Measurements from ENCODE around the gene KLHL26.

KLHL26 gene

DNA sequence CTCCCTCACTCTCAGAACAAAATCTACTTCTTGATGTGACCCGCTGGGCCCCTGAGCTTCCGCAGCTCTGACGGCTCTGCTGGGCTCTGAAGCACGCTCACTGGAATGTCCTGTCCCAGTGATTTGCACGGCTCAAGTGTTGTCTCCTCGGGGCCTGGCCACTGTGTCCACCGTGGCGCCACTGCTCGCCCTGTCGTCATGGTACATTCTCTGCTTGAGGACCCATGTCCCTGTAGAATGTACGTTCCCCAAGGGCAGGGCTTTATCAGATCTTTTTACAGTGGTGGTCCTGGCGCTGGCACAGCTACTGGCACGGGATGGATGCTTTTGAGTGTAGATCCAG lies 12.1 kb downstream of the KLHL26 start:
- no peak for DNase-seq

DNA sequence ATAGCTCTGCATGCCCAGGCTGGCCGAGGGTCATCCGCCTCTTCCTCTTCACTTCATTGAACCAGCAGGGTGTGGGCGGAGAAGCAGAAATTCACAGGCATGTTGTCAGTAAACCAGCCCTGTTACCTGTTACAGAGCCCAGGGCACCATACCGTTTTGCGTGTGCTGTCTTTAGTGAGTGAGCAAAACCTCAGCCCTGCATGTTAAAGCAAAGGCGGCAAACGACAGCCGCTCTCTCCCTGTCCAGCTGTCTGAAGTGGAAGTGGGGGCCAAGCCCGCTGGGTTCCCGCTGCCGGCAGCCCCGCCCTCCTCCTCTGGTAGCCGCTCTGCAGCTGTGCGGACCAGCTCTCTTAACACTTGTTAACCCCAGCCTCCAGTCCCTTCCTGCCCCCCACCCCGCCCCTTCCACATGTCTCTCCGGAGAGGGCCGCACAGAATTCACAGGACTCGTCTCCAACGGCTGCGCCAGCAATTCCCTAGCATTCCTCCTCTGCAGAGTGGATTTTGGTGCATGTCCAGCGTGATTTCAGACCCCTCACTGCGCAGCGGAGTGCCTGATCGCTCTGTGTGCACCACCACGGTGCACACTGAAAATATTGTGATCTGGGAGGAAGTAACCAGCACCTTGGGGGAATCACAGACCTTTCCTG lies 12.7 kb downstream of the KLHL26 start:
- DNase-seq, result no peak

DNA sequence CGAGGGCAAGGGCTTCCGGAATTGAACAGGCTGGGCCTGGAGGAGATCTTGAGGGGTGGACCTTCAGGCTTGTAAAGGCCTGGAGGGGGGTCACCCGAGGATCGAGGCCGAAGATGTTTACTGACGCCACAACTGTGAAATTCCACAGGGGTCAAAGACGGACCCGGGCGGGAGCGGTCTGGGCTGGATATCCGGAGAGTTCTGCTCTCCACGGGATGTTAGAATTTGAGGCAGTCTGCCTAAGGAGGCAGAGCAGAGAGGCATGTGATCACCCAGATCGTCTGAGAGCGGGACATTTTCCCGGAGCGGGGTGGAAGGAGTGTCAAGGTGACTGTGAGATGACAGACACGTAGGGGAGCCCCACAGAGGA lies 13.2 kb downstream of the KLHL26 start:
- no peak for DNase-seq

DNA sequence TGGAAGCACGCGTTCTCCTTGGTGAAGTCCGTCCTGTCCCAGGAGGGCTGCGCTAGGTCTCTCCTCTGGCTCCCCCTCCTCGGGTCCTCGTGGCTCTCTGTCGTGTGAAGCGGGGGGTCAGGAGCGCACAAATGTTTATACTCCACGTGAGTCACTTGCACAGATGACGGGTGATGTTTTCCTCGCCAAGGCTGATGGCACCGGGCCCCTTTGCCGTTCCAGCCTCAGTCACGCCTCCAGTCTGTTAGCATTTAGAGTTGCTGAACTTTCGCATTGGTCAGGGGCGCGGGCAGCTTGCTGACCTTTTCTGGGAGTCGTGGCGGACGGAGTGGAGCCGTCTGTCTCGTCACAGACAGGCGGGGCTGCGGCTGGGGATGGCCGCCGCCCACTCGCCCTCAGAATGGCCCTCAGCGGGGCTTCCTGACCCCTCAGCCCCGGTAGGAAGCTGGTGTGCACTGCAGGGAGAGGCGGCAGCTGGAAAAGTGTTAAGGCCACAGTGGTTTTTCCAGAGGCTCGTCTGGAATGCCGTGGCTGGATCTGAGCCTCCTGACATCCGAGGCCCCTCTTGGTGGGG lies 13.7 kb downstream of the KLHL26 start:
- DNase-seq, result no peak

DNA sequence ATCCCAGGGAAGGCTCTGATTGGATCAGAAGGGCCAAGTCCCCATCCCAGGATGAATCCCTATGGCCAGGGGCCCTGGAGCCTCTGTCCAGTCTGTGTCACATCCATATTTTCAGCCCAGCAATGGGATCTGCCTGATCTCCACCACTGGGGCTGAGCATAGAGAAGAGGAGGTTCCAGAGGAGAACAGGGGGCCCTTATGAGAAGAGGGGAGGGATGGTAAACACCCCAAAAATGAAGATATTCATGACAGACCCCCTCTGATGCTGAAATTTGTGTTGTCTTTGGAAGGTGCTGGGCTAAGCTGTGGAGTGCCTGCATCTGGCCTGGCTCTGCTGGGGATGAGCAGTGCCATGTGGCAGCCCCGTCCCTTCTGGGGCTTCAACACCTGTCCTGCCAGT lies 14.5 kb downstream of the KLHL26 start:
- no peak for DNase-seq

DNA sequence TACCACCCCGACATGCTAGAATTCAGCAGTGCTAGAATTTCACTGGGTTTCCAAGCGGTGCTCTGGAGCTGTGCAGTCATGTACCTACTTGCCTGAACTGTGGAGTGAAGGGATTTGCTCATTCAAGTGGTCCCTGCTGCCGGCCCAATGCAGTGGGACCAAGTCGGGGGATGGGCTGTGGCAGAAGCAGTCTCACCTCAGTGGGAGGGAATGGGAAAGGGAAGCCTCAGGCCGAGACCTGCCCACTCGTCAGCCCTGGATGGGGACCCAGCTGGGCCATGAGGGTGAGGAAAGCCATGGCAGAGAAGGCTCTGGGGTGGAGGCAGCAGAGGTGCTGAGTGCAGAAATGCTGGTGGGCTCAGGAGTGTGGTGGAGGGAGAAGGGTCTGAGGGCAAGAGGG lies 14.9 kb downstream of the KLHL26 start:
- DNase-seq, result no peak

DNA sequence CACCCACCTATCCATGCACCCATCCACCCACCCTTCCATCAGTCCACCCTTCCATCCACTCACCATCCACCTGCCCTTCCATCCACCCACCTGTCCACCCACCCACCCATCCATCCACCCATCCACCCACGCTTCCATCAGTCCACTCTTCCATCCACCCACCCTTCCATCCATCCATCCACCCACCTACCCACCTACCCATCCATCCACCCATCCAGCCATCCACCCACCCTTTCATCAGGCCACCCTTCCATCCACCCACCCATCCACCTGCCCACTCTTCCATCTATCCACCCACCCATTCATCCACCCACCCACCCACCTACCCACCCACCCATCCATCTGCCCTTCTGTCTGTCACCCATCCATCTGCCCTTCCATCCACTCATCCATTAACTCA lies 17.0 kb downstream of the KLHL26 start:
- DNase-seq, result no peak

DNA sequence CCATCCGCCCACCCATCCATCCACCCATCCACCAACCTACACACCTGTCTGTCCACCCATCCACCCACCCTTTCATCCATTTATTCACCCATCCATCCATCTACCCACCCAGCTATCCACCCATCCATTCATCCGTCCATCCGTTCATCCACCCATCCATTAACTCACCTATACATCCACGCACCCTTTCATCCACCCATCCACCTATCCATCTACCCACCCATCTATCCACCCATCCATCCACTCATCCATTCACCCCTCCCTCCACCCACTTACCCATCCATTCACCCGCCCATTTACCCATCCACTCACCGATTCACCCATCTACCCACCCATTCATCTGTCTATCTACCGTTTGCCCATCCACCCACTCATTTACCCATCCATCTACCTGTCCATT lies 17.6 kb downstream of the KLHL26 start:
- no peak for DNase-seq

DNA sequence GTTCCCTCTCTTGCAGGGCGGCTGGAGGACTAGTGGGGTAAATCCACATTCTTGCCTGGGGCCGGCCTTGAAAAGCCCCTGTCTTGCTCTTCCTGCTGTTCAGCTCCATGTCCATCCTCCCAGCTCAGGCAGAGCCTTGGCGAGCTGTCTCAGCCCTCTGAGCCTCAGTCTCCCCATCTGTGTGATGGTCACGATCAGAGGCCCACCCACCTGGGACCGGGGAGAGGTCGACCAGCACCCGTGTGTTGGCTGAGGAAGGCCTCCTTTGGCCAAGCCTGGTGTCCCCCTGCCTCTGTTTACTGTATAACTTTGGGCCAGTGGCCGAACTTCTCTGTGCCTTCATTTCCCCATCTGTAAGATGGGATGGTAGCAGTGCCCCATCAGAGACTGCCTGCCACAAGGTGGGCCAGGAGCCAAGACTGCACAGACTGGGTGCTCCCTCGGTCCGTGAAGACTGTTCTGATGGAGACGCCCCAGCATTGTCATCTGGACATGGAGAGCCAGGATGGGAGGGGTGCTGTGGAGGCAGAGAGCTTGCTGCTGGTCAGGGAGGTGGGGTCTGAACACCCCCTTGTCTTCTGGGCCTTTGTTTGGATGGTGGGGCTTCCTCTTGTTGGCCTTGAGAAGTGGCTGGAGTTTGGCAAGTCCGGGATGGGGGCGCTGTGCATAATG lies 18.5 kb downstream of the KLHL26 start:
- DNase-seq, result no peak

DNA sequence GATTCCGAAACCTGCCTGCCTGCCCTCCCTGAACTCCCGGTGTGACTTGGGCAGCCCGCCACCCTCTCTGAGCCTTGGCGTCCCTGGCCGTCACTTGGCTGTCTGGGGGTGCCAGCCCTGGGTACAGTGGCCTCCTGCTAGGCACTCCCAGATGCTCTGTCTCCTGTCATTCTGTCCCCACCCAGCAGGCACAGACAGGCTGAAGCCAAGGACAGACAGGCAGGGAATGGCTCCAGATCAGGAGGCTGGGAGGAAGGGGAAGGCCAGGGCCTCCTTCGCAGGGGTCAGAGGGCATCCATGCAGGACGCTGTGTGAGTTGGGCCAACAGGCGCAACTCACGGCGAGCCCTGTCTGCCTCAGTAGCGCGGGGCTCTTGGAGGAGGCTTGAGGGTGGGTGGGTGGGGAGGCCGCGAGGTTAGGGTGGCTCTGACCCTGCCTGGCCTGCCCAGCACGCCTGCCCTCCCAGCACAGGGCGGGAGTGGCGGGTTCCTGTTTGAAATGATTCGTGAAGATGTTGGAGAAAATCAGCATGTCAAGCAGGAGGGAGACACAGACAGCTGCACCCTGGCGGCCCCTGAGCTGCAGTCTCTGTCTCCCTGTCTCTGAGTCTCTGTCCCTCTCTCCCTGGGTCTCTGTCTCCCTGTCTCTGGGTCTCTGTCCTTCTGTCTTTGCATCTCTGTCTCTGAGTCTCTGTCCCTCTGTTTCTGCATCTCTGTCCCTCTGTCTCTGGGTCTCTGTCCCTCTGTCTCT lies 19.7 kb downstream of the KLHL26 start:
- DNase-seq, result no peak

DNA sequence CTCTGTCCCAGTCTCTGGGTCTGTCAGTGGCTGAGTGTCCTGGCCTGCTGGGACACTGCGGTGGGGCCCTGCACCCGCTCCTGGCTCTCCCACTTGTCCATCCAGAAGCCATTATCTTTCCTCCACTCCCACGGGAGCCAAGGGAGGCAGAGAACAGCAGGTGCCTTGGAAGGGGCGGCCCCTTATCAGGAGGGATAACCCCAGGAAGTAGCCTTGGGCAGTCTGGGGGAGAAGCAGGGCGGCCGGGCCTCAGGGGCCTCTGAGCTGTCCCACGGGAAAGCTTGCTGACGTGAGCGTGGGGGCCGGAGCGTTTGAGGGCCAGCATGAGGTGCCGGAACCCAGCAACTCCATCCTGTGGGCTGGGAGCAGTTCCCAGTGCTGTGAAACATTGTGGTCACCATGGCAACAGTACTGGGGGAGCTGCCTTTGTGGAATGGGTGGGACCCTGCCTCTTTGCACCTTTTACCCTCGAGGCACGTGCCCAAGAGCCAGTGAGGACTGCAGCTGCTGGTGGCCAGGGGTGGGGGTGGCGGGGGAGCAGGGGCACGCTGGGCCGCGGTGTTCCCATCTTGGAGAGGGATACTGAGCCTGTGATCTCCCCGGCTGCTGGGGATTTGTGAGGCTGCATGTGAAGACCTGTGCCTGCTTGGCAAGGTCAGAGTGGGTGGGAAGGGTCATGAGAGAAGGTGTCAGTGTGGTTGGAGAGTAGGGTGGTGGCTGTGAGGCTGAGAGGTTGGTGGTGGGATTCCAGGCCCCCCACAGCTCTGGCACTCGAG lies 20.9 kb downstream of the KLHL26 start:
- no peak for DNase-seq

DNA sequence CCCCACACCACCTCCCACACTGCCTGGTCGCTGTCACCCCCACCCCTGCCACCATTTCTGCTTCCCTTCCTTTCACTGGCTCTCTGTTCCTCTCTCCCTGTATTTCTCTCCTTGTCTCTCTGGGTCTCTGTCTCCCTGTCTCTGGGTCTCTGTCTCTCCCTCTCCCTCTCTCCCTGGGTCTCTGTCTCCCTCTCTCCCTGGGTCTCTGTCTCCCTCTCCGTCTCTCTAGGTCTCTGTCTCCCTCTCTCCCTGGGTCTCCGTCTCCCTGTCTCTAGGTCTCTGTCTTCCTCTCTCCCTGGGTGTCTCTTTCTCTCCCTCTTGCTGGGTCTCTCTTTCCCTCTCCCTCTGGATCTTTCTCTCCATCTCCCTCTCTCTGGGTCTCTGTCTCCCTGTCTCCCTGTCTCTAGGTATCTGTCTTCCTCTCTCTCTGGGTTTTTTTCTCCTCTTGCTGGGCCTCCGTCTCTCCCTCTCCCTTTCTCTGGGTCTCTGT lies 21.6 kb downstream of the KLHL26 start:
- no peak for DNase-seq

DNA sequence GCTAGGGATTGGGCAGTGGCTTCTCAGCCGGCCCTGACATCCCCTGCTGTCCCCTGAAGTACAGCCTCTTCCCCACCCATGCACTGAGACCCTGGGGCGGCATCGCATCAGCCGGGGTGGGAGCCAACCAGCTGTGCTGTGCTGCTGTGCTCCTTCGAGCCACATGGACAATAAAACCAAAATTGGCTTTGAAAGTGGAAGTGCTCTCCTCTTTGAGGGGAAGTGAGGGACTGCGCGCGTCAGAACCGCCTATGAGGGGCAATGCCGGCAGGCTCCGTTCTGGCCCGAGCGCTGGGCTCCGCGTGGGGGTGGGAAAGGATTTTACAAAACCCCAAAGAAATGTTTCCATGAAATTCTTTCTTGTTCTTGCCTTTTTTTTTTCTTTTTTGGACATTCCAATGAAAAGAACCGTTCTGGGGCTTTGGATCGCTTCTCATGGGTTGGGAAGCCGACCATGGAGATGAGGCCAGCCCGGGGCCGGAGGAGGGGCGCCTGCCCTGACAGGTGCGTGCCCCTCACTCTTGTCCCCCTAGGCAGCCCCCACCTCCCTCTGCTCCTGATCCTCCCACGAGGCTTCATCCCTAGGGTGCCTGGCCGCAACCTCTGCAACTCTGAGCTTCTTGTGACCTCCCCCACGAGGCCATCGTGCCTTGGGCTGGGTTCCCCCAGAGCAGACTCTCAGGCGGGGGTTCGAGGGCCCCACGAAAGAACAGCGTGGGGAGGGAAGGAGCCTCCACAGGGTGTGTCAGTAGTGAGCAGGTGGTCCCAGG lies 22.6 kb downstream of the KLHL26 start:
- DNase-seq, result no peak

DNA sequence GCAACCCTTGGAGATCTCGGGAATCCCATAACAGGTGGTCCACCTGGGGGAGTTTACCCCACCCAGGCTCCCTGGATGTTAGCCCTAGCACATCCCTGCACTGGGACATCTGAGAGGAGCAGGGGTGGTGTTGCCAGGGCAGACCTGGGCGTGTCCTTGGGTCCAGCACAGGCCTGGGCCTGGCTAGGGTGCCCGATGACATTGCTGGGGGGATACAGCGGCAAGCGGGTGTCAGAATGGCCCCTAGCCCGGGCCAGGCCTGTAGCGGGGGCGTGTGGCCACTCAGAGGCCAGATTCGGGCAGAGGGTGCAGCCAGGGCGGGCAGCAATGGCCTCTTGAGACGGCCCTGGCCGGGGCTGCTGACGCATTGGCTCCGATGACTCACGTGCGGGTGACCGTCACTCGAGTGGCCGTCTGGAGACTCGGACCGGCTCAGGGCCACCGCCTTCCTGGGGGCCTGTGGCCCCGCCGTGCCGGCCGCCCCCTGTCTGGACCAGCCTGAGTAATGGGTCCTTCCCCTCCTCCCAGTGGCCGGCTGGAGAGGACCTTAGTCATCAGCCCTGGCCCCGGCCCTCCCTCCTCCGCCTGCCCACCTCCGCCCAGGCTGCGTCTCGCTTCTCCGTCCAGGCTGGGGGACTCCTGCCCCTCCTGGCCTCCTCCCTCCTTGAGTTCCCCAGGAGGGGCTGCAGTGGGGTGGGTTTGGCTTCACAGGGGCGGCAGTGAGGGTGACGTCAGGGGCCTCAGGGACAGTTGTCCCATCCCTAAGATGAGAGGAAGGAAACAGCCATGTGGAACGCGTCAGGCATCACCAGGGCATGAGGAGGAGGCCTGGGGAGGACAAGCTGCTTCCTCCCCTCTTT lies 23.5 kb downstream of the KLHL26 start:
- no peak for DNase-seq

DNA sequence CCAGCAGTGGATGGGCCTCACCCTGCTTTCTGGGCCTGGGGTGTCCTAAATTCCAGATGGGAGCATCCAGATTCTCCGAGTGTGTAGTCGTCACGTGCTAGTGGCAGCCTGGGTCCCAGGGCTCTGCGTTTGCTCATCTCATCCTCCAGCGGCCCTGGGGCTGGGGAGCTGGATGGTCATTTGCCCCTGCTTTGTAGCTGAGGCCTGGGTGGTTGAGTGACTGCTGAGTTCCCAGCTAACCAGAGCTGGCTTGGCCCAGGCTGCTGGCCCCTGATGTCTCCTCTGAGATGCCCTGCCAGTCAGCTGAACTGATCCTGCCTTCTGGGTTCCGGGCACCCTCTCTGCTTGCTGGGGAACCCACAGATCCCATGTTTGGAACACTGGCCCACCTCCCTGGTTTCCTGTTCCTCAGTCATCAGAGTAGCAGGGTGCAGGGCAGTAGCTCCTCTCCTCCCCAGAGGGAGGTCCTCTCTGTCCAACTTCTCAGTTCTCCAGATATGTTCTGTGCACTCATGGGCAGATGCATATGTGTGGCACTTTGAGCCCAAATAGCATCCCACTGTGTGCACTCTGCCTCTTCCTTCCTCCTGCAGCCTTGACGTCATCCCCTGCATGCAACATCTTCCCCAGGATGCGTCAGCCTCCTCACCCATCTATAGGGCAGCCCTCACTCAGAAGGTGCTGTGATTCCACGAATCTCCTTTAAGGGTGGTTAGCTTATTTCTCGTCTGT lies 24.3 kb downstream of the KLHL26 start:
- no peak for DNase-seq

DNA sequence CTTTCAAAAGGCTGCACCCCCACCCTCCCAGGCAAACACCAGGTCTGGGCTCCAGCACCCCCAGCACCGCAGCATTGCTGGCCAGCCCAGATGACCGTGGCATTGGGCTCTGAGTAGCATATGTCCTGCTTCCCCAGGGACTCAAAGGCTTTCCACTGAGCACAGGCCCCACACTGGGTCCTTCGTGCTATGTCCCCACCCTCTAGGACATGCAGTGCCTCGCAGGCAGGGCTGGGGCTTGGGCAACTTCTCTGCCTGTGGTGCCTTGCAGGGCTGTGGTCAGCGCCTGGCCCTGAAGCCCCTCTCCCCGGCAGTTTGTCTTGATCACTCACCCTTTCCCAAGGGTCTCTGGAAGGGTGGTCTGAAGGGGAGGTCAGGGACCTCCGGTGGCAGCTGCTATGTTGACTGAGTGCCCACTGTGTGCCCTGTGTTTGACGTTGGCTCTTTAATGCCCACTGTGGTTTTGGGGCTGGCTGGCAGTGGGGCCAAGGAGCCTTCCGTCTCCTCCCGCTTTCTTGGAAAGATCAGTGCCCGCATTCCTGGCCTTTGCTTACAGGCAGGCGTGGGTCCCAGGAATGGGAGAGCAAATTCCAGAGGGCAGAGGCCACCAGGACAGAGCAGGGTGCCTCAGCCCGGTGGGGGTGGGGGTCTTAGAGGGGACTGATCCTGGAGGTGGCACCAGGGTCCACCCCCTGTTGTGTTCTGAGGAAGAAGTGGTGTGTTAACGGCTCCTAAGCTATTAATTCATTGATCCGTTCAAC lies 26.3 kb downstream of the KLHL26 start:
- no peak for DNase-seq

DNA sequence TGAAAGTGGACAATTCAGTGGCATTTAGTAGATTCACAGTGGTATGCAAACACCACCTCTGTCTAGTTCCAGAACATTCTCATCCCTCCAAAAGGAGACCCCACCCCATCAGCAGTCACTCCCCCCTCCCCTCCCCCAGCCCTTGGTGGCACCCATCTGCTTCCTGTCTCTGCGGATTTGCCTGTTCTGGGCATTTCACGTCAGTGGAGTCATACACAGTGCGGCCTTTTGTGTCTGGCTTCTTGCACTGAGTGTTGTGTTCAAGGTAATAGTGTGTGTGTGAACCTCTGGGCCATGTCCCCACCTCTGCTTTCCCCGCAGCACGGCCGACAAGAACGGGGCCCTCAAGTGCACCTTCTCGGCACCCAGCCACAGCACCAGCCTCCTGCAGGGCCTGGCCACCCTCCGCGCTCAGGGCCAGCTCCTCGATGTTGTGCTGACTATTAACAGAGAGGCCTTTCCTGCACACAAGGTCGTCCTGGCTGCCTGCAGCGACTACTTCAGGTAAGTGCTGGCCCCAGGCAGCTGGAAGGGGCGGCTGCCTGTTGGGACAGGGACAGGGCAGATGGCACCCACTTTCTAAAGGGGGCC lies 27.2 kb downstream of the KLHL26 start:
- no peak for DNase-seq

DNA sequence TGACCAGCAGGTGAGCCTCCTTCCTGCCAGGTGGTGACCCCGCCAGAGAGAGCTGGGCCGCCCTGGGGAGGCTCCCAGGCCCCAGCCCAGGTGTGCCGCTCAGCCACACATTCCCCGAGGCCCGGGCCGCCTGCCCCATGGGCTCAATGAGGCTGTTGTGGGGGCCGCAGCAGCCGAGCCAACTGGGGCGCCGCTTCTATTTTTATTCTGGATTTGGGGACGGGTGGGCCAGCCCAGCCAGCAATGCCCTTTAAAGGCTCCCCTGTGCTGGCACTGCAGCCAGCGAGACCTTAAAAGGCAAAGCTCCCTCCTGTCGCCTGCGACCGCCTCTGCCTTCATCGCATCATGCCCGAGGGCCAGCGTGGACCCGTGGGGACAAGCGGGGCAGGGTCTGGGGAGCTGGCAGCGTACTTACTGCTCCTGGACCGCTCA lies 29.0 kb downstream of the KLHL26 start:
- DNase-seq, result no peak

DNA sequence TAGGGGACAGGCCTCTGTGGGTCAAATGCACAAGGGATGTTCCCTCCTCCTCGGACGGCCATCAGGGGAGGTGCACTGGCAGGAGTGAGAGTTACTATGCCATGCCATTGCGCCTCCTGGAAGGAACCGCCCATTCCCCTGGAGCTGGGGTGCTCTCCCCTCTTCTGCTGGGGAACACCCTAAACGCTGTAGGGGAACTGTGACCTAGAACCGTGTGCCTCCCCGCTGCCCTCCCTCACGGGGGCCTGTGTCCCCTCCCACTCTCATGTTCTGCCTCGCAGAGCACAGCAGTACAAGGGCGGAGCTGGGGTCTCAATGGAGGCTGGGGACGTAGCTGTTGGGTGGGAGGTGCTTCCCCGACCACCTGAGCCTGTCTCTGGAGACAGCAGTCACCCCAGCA lies 29.5 kb downstream of the KLHL26 start:
- no peak for DNase-seq

Measured in RPMI8226 (cell line).